Measurements from ENCODE around the gene TMPRSS7.

TMPRSS7 gene

GRCh38 chr3:112104774-112105173 lies 70.2 kb downstream of the TMPRSS7 start:
- no peak for DNase-seq

- DNase-seq = no peak
Observed at GRCh38 chr3:112109322-112109721, 74.8 kb downstream of the TMPRSS7 start.

- DNase-seq = peak; percentile 37
Observed at GRCh38 chr3:112111785-112112402, 77.4 kb downstream of the TMPRSS7 start.

DNA sequence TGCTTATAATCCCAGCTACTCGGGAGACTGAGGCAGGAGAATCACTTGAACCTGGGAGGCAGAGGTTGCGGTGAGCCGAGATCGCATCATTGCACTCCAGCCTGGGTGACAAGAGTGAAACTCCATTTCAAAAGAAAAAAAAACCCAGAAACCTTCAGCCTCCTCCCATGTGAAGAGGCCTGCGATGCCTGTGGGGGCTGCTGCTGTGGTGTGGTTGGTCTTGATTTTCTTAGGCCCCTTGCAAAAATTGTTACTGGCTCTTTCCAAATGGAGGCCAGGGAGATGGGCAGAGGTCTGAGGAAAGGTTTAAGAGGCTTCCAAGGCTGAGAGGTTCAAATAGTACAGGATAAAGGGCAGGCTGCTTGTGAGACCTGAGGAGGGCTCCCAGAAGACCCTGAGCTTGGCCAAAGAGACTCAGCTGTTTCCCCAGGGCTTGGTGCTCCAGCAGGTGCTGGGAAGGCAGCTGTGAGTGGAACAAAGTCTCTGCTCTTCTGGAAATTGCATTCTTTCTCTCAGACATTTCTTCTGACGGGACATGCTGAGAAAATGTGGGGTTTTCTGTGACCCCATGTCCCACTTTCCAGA lies 80.1 kb downstream of the TMPRSS7 start:
- no peak for DNase-seq

GRCh38 chr3:112115161-112115739 lies 80.7 kb downstream of the TMPRSS7 start:
- no peak for DNase-seq

DNA sequence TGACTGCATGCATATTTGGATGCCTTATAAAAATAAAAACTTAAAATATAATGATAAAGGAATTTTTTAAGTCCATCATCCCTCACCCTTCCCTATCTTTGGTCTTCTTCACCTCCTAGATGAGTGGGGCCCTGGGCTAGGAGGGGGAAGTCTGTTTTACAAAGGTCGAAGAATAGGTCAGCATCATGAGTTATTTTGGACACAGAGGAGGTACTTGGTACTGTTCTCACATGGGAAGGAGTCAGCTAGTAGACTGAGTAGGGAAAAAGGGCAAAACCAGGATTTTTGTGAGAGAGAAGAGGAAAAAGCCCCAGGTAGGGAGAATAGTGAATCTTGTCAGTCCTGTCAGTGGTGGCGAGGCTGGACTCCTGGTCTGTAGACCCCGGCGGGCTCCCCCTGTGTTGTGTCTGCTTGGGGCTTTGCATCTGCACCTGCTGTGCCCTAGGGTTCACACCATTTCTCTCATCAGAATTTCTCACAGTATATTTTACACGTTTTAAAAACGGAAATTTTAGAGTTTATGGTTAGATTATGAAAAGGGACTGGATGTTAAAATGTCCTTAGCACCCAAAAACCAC lies 81.4 kb downstream of the TMPRSS7 start:
- DNase-seq = no peak

GRCh38 chr3:112116748-112117186 lies 82.2 kb downstream of the TMPRSS7 start:
- DNase-seq = no peak

GRCh38 chr3:112117415-112117814 lies 82.9 kb downstream of the TMPRSS7 start:
- DNase-seq = no peak

DNA sequence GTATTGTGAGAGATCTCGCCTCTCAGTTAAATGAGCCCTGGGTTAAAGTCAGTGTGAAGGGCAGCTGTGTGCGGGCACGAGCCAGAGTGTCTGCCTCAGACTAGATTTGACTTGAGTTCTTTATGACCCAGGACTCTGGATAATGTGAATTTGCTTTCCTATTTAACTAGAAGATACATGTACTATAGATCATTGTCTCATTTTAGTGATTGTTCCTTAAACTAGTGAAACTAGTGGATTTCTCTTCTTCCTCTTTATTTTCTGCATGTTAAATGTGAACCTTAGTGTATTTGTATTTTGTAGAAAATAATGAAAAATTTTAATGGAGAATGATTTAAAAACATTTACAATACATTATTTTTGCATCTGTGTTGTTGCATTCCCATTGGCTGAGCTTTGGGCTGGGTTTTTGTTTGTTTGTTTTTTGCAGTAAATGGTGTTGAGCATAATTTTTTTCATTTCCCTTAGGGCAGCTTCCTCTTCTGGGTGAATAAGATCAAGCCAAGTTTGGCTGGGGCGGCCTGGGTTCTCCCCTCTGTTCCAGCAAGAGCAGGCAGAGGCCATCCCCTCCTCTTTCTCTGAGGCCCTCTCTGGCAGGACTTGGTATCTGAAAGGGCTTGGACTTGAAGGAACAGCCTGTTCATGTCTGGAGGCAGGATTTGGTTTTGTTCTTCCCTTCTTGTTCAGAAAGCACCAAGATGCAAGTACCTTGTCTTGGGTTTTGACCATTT lies 83.5 kb downstream of the TMPRSS7 start:
- no peak for DNase-seq

DNA sequence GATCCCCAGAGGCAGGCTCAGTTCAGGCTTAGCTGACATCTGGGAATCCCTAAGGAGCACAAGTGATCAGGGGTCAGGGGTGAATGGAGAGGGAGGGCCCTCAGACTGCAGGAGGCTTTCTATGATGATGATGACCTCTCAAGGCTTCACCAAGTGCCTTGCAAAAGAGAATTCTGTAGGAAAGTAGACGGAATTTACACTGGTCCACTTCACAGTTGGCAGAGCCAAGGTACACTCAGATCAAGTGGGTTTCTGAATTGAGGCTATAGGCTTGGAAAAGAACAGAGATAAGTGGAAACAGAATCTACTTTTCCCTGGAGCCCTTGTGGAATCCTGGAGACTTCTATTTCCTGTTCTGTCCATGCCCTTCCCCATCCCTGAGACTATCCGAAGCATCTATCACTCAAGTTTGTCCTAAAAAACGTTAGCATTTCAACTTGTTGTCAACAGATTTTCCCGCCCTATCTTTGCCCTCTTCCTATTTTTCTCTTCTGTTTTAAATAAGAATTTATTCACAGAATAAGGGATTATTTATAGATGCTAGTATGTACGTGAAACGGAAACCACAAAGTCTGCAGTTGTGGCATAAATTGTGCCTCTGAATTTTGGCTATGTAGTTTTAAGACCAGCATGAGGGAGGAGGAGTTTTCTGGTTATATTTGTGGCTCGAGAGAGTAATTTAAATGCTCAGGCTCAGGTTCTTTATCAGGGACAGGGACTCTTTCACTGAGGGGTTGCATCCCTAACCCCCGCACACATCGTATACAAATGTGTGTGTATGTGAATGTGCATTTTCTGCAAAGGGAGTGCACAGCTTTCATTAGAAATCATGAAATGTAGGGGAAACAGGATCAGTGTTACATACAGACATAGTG lies 85.7 kb downstream of the TMPRSS7 start:
- no peak for DNase-seq

- no peak for DNase-seq
Observed at GRCh38 chr3:112121577-112122547, 87.3 kb downstream of the TMPRSS7 start.

DNA sequence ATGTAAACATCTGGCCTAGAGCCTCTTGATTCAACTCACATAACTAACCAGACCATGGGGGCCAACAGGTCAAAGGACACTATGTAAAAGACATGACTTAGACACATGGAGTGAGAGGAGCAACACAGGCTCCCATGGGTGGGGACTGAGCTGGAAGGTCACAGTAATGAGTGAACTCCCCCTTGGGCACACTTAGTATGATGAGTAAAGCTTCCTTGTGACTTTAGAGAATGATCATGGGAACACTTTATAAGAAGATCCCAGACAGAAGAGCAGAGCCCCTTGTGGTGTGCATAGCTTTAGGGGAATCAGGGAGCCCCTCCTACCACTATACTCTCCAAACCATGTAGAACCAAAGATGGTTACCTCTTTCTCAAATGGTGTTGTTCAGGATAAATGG lies 88.3 kb downstream of the TMPRSS7 start:
- DNase-seq = no peak

DNA sequence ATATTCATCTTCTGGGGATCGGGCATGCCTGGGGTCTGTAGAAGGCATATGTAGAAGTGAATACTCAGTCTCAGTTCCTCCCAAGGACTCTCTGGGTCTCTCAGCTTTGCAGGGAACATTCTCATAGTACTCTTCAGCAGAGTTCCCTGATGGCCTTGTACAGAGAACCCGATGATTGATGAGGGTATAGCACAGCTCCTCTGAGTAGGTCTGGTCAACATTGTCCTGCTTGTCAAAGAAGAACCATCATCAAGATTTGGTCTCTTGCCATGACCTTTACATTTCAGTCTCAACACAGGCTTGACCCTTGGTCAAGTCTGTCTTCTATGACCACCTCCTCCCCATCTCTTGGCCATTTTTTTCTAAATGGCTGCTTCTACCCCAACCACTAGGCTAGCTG lies 89.0 kb downstream of the TMPRSS7 start:
- no peak for DNase-seq

DNA sequence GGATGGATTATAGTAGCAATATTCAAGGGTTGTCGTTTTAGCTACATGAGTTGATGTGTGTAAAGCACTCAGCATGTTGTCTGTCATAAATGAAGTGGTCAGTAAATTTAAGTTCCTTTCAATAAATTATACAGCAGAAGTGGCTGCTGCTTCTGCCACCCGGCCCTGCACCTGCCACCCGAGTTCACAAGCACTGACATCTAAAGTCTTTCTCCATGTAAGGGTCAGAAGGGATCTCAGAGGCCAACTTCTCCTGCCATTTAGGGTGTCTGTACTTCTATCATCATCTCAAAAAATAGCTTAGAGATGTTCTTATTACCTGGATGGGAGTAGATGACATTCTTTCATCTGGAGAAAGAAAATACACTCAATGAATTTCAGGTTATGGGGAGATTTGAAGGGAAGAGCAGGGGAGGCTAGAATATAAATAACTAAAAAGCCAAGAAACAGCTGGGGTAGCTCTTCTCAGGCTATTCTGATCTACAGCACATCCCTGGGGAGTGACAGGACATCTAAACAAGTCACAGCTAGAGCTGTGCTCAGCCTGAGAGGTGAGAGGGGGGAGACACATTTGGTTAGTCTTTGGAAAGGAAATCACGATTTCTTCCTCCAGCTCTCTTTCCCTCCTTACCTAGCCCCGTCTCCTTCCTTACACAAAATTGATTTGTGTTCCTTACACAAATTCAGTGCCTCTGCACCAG lies 90.5 kb downstream of the TMPRSS7 start:
- DNase-seq = no peak

DNA sequence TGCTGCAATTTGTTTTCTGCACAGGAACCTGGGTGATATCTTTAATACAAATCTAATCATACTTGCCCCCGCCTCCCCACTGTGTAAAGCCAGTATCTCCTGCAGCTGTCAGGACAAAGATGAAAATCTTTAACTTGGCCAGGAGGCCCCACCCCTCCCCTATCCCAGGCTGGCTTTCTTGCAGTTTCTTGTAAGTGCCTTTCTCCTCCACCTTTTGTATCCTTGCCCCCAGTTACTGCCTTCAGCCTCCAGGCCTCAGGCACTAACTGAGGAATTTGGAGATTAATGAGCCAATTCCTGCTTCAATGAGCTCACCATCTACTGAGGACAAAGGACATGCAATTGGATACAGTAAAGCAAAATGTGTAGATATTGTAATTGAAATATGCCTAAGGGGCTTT lies 92.0 kb downstream of the TMPRSS7 start:
- DNase-seq = no peak

DNA sequence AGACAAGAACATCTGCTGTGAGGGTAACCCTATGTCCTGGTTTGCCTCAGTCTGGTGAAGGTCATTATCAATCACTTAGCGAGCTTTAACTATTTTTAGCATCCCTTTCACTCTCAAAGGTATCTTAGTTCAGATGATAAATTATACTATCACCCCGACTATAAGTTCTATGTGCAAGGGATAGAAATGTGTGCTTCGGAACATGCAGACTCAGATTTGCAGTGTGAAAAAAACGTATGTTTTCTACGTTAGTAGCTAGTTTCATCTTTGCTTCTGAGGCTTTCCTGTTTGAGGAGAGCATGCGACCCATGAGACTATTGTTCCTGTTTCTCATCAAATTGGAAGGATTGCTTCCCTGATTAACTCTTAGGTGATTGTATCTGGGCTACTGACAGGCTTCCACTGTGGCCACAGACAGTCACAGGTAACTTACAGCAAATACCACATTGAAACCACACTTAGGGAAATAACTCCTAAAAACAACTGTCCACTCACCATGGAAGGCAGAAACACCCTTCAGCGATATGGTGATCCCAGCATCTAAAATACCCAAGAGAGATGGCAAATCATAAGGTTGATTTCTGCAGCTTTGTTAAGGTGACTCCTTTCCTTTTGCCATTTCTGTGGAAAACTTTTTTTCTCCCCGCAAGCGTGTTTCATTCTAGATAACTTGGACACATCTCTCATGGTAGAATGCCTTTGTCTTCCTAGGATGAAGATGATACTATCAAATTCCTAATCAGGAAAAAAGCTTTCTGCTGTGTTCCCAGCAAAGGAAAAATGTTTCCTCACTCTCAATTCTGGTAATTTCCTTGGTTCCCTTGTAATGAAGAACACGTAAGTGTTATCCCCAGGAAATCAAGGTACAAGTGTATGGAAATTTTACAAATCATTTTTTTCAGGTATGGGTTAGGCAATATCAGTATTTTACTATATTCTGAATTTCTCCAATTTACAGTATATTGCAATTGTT lies 93.3 kb downstream of the TMPRSS7 start:
- DNase-seq = no peak

- peak; percentile 40 for DNase-seq
Observed at GRCh38 chr3:112128843-112129727, 94.5 kb downstream of the TMPRSS7 start.

DNA sequence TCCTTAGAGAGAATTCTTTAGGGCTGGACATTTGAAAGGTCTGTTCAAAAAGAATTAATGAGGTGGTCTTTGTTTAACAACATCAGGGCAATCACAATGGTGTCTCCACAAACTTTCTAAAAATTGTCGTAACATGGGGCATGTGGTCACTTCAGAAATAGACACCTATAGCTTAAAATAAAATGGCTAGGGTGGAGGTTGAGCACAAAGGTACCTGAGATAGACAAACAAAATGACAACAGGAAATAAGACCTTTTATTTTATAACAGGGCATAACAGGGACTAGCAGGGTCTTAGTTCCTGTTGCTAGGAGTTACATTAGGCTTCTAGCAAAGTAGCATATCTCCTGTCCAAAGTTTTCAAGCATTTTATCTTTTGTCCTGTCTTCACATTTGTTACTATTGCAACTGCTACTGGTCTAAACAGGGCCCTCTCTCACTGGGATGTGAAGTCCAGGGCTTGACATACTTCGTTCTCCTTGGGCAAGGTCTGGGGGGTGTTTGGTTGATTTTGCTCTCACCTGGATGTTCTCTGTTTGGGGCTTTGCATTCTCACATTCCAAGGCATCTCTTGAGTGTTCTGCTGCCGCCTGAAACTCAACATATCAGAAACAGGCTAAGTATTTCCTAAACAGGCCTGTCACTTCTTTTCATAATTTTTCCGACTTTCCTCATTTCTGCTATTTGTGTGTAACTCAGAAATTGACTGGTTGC lies 95.5 kb downstream of the TMPRSS7 start:
- DNase-seq = no peak
